ENCODE results near the gene GALNTL6.

Gene GALNTL6

GRCh38 chr4:172838943-172839342 lies 1025.7 kb downstream of the GALNTL6 start:
- no peak for DNase-seq (ENCODE audit: extremely low read depth, insufficient read length)
- Histone ChIP-seq H3K27me3 (replicated peaks; ENCODE audit: control insufficient read depth, insufficient read depth, low read length) (no peaks in the 10 kb centered on the region; the same call in 1 of the 2 replicates), H3K4me3 (replicated peaks; ENCODE audit: low read depth, low read length) (no peak overlapping the region), H3K36me3 (ENCODE audit: control insufficient read depth, insufficient read depth, low read length) (no peaks in the 10 kb centered on the region)
- no peak for TF ChIP-seq CTCF (IDR thresholded peaks at IDR 0.05; ENCODE audit: insufficient read depth, low read length, poor library complexity, severe bottlenecking)

- no peaks in the 10 kb centered on the region; the same call in 1 of the 2 replicates for H3K27me3 ChIP-seq (replicated peaks; ENCODE audit: control insufficient read depth, insufficient read depth, low read length)
- H3K36me3 ChIP-seq (ENCODE audit: control insufficient read depth, insufficient read depth, low read length), result no peaks in the 10 kb centered on the region
- no peak for TF ChIP-seq CTCF (IDR thresholded peaks at IDR 0.05; ENCODE audit: insufficient read depth, low read length, poor library complexity, severe bottlenecking)
- no peak overlapping the region for H3K4me3 ChIP-seq (replicated peaks; ENCODE audit: low read depth, low read length)
- DNase-seq (ENCODE audit: extremely low read depth, insufficient read length), result no peak
Observed at GRCh38 chr4:172842779-172843178, 1029.6 kb downstream of the GALNTL6 start.

GRCh38 chr4:172843192-172843591 lies 1030.0 kb downstream of the GALNTL6 start:
- DNase-seq (ENCODE audit: extremely low read depth, insufficient read length), result no peak
- no peaks in the 10 kb centered on the region; the same call in 1 of the 2 replicates for H3K27me3 ChIP-seq (replicated peaks; ENCODE audit: control insufficient read depth, insufficient read depth, low read length)
- no peak overlapping the region for H3K4me3 ChIP-seq (replicated peaks; ENCODE audit: low read depth, low read length)
- no peaks in the 10 kb centered on the region for H3K36me3 ChIP-seq (ENCODE audit: control insufficient read depth, insufficient read depth, low read length)
- TF ChIP-seq CTCF (IDR thresholded peaks at IDR 0.05; ENCODE audit: insufficient read depth, low read length, poor library complexity, severe bottlenecking), result no peak

- no peaks in the 10 kb centered on the region for H3K36me3 ChIP-seq (ENCODE audit: control insufficient read depth, insufficient read depth, low read length)
- H3K27me3 ChIP-seq (replicated peaks; ENCODE audit: control insufficient read depth, insufficient read depth, low read length), result no peaks in the 10 kb centered on the region
- no peak overlapping the region for H3K4me3 ChIP-seq (replicated peaks; ENCODE audit: low read depth, low read length)
- TF ChIP-seq CTCF (IDR thresholded peaks at IDR 0.05; ENCODE audit: insufficient read depth, low read length, poor library complexity, severe bottlenecking), result no peak
- no peak for DNase-seq (ENCODE audit: extremely low read depth, insufficient read length)
Observed at GRCh38 chr4:172844556-172844955, 1031.4 kb downstream of the GALNTL6 start.

GRCh38 chr4:172845281-172845680 lies 1032.1 kb downstream of the GALNTL6 start:
- Histone ChIP-seq H3K27me3 (replicated peaks; ENCODE audit: control insufficient read depth, insufficient read depth, low read length) (no peaks in the 10 kb centered on the region), H3K4me3 (replicated peaks; ENCODE audit: low read depth, low read length) (no peak overlapping the region), H3K36me3 (ENCODE audit: control insufficient read depth, insufficient read depth, low read length) (no peaks in the 10 kb centered on the region)
- TF ChIP-seq CTCF (IDR thresholded peaks at IDR 0.05; ENCODE audit: insufficient read depth, low read length, poor library complexity, severe bottlenecking), result no peak
- no peak for DNase-seq (ENCODE audit: extremely low read depth, insufficient read length)

GRCh38 chr4:172850838-172851237 lies 1037.6 kb downstream of the GALNTL6 start:
- no peak overlapping the region for H3K4me3 ChIP-seq (replicated peaks; ENCODE audit: low read depth, low read length)
- DNase-seq (ENCODE audit: extremely low read depth, insufficient read length), result no peak
- no peaks in the 10 kb centered on the region for H3K36me3 ChIP-seq (ENCODE audit: control insufficient read depth, insufficient read depth, low read length)
- H3K27me3 ChIP-seq (replicated peaks; ENCODE audit: control insufficient read depth, insufficient read depth, low read length), result no peaks in the 10 kb centered on the region
- no peak for TF ChIP-seq CTCF (IDR thresholded peaks at IDR 0.05; ENCODE audit: insufficient read depth, low read length, poor library complexity, severe bottlenecking)
